Measurements from ENCODE around the gene ONECUT1. TPM values are rescaled to one million over a fixed set of nuclear protein-coding genes. Genes with fewer than 3 reads are reported as not detected.

ONECUT1 gene
- total RNA-seq, 1 donor from 2014 or later = not detected

- Mint-ChIP-seq H3K27ac (ENCODE audit: unreplicated experiment) (no peak overlapping the region), H3K27me3 (ENCODE audit: unreplicated experiment) (peaks cover 34% of the 10 kb centered on the region), H3K9me3 (ENCODE audit: unreplicated experiment) (no peaks in the 10 kb centered on the region), H3K4me1 (ENCODE audit: unreplicated experiment) (no peaks in the 10 kb centered on the region), H3K4me3 (ENCODE audit: unreplicated experiment) (no peak overlapping the region), H3K36me3 (ENCODE audit: unreplicated experiment) (no peaks in the 10 kb centered on the region)
- no peak for TF ChIP-seq CTCF (IDR thresholded peaks at IDR 0.05)
- no peak for DNase-seq (ENCODE audit: extremely low spot score, unreplicated experiment)
Measured at GRCh38 chr15:52710708-52711389, 79.3 kb downstream of the ONECUT1 start.

DNA sequence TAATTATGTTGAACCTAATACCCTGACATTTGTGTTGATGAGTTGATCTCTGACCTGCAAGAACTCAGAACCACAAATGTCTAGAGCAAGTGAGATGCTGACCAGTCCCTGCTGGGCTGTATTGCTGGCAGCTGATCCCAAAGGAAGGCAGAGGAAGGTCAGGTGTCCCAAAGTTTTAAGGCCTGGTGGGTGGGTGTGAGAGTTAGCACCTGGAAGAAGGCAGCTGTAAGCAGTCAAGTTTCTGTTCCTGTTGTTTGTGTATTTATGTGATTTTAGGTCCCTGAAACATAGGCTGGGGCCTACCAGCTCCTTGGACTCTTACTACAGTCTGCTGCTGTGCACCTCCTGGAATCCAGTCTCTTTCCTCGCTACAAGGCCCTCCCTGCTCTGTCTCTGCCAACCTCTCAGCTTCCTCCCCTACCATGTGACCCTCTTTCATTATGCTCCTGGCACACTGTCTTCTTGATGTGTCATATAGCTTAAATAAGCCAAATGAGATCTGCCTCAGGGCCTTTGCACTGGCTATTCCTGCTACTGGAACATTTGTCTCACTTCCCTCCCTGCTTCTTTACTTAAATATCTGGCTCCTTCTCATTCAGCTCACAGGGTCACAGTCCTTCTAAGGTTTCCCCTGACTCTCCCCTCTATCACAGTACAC is 80.0 kb downstream of the ONECUT1 start:
- TF ChIP-seq CTCF (IDR thresholded peaks at IDR 0.05) = no peak
- Mint-ChIP-seq H3K27ac (ENCODE audit: unreplicated experiment) (no peak overlapping the region), H3K4me1 (ENCODE audit: unreplicated experiment) (no peaks in the 10 kb centered on the region), H3K27me3 (ENCODE audit: unreplicated experiment) (peaks cover 34% of the 10 kb centered on the region), H3K9me3 (ENCODE audit: unreplicated experiment) (no peaks in the 10 kb centered on the region), H3K36me3 (ENCODE audit: unreplicated experiment) (no peaks in the 10 kb centered on the region), H3K4me3 (ENCODE audit: unreplicated experiment) (no peak overlapping the region)
- no peak for DNase-seq (ENCODE audit: extremely low spot score, unreplicated experiment)

DNA sequence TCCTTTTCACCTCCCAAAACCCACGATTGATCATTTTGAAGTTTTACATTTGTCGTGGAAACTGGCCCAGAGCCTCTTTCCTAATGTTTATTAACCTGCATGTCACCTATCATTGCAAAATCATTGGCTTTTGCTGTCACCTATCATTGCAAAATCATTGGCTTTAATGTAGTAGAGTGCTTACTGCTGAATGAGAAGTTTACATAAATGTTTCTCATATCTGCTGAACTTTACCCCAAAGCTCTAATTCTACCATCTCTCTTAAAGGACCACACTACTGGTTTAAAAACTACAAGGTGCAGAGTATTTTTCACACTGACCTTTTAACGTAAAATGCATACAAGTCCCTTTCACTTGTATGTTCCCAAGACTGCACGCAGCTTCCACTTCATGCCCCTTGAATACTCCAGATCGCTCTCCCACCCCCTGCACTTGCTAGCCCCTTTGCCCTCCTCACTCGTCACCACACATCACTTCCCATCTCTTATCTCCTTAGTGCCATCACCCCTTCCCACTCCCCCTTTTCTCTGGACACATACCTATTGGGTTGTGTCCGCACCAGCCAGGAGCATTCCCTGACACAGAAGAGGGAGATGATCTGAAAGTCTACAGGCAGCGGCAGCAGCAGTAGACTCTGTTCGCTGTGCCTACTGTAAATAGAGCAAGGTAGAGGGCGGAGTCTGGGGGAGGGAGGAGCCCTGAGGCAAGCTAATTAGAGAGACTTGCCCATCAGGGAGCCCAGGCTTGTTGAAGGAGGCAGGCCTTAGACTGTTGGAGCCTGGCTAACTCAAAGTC is 80.8 kb downstream of the ONECUT1 start:
- DNase-seq (ENCODE audit: extremely low spot score, unreplicated experiment) = no peak
- no peaks in the 10 kb centered on the region for H3K36me3 Mint-ChIP-seq (ENCODE audit: unreplicated experiment)
- no peak for TF ChIP-seq CTCF (IDR thresholded peaks at IDR 0.05)

More for the DNA sequence above, 80.8 kb downstream of the ONECUT1 start:
- Mint-ChIP-seq H3K27me3 (ENCODE audit: unreplicated experiment) (peaks cover 37% of the 10 kb centered on the region), H3K27ac (ENCODE audit: unreplicated experiment) (no peak overlapping the region), H3K9me3 (ENCODE audit: unreplicated experiment) (no peaks in the 10 kb centered on the region), H3K4me3 (ENCODE audit: unreplicated experiment) (no peak overlapping the region), H3K4me1 (ENCODE audit: unreplicated experiment) (no peaks in the 10 kb centered on the region)

Other genes with a start within 250 kb of the ONECUT1 start
- 165 and 169 TPM in 2 replicates for gene ARPP19, start 221.3 kb downstream of the ONECUT1 start, total RNA-seq
- 33.6 and 37.1 TPM in 2 replicates for gene ATOSA, start 110.9 kb downstream of the ONECUT1 start, total RNA-seq